Measurements from ENCODE around the gene CLK3.

GRCh38 chr15:74648051-74648842 is 32.6 kb downstream of the CLK3 start:
- TF ChIP-seq POLR2A (IDR thresholded peaks at IDR 0.05; ENCODE audit: low read depth, low read length) (no peak), POLR2AphosphoS5 (IDR thresholded peaks at IDR 0.05; ENCODE audit: low read depth, low read length) (no peak), TAF1 (IDR thresholded peaks at IDR 0.05; ENCODE audit: borderline replicate concordance, low read depth, low read length) (no peak)
